ENCODE data around the gene SRSF10.

Gene SRSF10

DNA sequence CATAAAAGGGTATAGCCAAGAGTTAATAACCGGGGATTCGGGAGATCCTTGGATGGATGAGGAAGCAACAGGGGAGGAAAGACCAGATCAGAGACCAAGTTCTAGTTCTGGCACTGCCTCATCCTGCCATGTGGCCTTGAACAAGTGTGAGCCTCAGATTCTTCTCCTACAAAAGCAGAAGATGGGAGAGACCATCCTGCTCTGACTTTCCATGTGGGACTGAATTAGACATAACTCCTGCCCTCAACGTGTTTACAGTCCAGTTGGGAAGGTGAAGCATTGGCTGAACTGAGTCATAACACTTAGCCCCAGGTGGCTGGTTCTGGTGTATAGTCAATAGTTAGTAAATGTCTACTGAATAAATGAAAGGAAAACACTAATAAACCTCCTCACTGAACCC, 54.8 kb downstream of the SRSF10 start:
- DNase-seq (ENCODE audit: extremely low read depth, low read depth), result no peak
- TF ChIP-seq, protein P1, sequence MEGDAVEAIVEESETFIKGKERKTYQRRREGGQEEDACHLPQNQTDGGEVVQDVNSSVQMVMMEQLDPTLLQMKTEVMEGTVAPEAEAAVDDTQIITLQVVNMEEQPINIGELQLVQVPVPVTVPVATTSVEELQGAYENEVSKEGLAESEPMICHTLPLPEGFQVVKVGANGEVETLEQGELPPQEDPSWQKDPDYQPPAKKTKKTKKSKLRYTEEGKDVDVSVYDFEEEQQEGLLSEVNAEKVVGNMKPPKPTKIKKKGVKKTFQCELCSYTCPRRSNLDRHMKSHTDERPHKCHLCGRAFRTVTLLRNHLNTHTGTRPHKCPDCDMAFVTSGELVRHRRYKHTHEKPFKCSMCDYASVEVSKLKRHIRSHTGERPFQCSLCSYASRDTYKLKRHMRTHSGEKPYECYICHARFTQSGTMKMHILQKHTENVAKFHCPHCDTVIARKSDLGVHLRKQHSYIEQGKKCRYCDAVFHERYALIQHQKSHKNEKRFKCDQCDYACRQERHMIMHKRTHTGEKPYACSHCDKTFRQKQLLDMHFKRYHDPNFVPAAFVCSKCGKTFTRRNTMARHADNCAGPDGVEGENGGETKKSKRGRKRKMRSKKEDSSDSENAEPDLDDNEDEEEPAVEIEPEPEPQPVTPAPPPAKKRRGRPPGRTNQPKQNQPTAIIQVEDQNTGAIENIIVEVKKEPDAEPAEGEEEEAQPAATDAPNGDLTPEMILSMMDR (IDR thresholded peaks at IDR 0.05; ENCODE audit: low read depth, low read length), result no peak

DNA sequence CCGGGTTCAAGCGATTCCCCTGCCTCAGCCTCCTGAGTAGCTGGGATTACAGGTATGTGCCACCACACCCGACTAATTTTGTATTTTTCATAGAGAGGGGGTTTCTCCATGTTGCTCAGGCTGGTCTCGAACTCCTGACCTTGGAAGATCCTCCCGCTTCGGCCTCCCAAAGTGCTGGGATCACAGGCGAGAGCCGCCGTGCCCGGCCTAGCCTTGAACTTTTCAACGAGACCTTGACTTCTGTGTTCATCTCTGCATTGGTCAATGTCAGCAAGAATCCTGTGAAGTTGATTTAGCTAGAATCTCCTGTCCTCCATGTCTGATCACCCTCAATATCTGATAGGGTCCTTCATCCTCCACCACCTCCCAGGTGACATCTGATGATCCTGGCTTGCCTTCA, 55.5 kb downstream of the SRSF10 start:
- no peak for DNase-seq (ENCODE audit: extremely low read depth, low read depth)
- TF ChIP-seq, protein P1 (IDR thresholded peaks at IDR 0.05; ENCODE audit: low read depth, low read length), result no peak

DNA sequence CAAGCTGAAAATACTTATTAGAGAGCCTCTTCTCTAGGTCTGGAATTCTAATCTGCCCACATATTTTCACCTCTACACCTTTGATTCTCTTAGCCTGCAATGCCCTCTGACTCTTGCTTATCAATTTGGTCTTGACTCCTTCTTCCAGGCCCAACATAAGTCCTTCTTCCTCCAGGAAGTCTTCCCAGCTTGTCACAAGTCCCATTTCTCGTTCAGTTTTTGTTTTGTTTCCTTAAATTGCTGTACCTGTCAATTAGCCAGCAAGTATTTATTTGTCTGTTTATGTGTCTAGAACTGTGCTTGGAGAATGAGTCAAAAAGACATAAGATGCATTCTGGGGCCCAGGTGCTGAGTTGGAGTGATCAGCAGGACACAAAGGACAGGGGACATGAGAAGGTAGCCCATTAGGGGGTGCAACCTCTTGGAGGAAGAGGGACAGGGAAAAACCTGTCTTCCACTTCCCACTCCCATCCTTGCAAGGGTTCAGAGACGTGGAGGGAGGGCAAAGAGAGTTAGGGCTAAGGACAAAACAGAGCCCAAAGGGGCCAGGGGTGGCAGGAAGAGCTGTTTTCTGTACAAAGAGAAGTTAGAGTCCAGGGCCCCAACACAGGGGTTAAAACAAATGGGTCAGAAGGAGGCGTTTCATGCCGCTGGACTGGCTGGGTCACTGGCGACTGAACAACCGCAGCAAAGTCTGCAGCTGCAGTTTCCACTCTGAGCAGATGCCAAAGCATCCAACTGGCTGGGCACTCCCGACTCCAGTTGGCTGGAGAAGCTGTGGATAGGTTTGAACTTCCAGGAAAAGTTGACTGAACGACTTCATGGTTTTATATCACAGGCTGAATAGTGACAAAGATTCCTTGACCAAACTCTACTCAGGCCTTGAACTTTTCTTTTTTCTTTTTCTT, 56.3 kb downstream of the SRSF10 start:
- DNase-seq (ENCODE audit: extremely low read depth, low read depth), result no peak
- TF ChIP-seq, protein P1 (IDR thresholded peaks at IDR 0.05; ENCODE audit: low read depth, low read length), result no peak

DNA sequence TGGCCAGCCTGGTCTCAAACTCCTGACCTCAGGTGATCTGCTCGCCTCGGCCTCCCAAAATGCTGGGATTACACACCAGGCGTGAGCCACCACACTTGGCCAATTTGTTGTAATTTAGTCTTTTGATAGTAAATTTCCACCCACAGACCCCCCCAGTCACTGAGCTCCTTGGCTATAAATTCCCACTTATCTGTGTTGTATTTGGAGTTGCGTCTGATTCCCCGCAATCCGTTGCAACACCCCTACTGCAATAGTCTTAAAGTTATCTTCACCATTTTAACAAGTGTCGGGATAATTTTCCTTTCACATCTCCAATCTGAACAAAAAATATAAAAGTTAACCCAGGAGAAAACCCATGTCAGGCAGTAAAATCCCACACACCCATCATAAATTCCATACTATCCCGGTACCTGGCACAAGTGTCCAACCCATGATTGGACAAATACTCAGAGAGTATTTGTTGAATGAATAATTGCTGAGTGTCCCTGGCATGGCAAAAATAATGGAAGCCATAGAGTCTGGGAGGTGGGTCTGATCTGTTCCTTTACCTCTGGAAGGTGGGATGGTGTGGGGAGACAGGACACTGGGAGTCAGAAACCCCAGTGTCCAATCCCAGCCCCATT, 57.7 kb downstream of the SRSF10 start:
- no peak for DNase-seq (ENCODE audit: extremely low read depth, low read depth)
- TF ChIP-seq, protein P1 (IDR thresholded peaks at IDR 0.05; ENCODE audit: low read depth, low read length), result no peak

DNA sequence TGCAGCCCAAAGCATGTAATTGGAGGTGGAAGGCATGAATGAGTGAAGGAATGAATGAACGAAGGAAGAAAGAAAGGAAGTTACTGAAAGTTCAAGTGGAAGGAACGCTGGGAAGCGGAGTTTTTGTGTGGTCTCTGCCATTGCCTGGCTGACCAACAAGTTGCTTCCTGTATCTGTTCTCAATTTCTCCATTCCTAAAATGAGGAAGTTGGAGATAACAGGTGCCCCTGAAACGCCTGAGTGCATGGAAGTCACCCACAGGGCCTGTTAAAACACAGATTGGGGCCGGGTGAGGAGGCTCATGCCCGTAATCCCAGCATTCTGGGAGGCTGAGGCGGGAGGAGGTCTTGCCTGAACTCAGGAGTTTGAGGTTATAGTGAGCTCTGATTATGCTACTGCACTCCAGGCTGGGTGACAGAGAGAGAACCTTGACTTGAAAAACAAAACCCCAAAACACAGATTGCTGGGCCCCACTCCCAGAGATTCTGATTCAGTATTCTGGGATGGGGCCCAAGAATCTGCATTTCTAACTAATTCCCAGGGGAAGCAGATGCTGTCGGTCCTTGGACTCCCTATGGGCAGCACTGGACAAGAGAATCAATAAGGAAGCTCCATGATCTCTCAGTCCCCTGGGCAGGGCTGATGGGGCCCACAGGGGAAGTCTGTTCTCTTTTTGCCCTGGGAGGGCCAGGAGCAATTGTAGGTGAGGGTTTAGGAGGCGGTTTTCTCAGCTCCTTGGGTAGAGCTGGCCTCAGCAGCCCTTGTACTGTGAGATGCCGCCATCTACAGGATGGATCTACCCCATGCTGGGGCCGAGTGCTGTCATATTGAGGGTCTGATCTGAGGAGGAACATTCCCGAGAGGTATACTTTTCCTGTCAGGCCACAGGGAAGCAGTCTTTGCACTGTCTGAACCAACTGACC, 63.7 kb downstream of the SRSF10 start:
- TF ChIP-seq, protein P1 (IDR thresholded peaks at IDR 0.05; ENCODE audit: low read depth, low read length), result peak; percentile 44
- DNase-seq (ENCODE audit: extremely low read depth, low read depth), result no peak

DNA sequence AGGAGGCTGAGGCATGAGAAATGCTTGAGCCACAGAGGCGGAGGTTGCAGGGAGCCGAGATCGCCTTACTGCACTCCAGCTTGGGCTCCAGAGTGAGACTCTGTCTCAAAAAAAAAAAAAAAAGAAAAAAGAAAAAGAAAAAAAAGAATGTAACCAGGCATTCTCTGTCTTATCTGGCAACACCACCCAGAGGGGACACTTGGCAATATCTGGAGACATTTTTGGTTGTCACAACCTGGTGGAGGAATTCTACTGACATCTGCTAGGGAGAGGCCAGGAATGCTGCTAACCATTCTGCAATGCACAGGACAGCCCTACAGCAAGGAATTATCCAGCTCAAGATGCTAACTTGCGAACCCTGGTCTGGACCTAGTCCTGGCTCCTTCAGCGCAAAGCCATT, 64.7 kb downstream of the SRSF10 start:
- DNase-seq (ENCODE audit: extremely low read depth, low read depth), result no peak
- TF ChIP-seq, protein P1 (IDR thresholded peaks at IDR 0.05; ENCODE audit: low read depth, low read length), result no peak
